Muscle of leg (tissue), 11 donors: Measurements from ENCODE around the gene RHBDD3. TPM values are rescaled to one million over a fixed set of nuclear protein-coding genes. Genes with fewer than 3 reads are reported as not detected.
A peak's percentile ranks its signal among the peaks of the same experiment; 100 is the strongest.

Experiments used
- DNase-seq: peaks from one replicate; pipeline ENCODE4 v3.0.0; 2013
- H3K27ac ChIP-seq: one replicate; pipeline ENCODE4 v1.5.1; 2013; ENCODE audit warnings: mild to moderate bottlenecking, low read length, control low read depth
- H3K27me3 ChIP-seq: one replicate; pipeline ENCODE4 v1.6.1; 2013; ENCODE audit warnings: low read length; ENCODE audit not compliant: control insufficient read depth, insufficient read depth
- H3K36me3 ChIP-seq: one replicate; pipeline ENCODE4 v1.6.1; 2013; ENCODE audit warnings: low read length; ENCODE audit not compliant: control insufficient read depth, insufficient read depth
- H3K4me1 ChIP-seq: one replicate; pipeline ENCODE4 v1.6.1; 2013; ENCODE audit warnings: low read length; ENCODE audit not compliant: control insufficient read depth, insufficient read depth
- H3K4me3 ChIP-seq: one replicate; pipeline ENCODE4 v1.5.1; 2013; ENCODE audit warnings: low read length, control low read depth
- H3K9me3 ChIP-seq: replicated peaks from 2 replicates; pipeline ENCODE4 v1.6.1; 2013; ENCODE audit warnings: low read depth, low read length; ENCODE audit not compliant: control insufficient read depth
- WGBS: methylation state at CpG from one replicate; pipeline ENCODE4 v1.1.5; 2013; ENCODE audit warnings: missing lambda C conversion rate; ENCODE audit not compliant: insufficient coverage; 5-methylcytosine and 5-hydroxymethylcytosine counted together
- polyA plus RNA-seq, 8 donors: library from polyadenylated mRNA; unstranded; fragments of 120-200 nt; gene quantifications; one replicate each; pipeline versions ENCODE4 v1.2.1 to v1.2.3, GENCODE V29; 2013; ENCODE audit warnings: inconsistent platforms in 1 of 8, low replicate concordance in 1 of 8; ENCODE audit not compliant: insufficient read length in 8 of 8, insufficient read depth in 1 of 8
- total RNA-seq: library from RNA; stranded (reverse); fragments of 120-200 nt; gene quantifications from one replicate; pipeline ENCODE4 v1.2.4, GENCODE V29; 2013

The RHBDD3 gene
- total and polyA plus RNA-seq, 9 donors, result 22.4 to 32.9 (median 27.8) TPM

DNA sequence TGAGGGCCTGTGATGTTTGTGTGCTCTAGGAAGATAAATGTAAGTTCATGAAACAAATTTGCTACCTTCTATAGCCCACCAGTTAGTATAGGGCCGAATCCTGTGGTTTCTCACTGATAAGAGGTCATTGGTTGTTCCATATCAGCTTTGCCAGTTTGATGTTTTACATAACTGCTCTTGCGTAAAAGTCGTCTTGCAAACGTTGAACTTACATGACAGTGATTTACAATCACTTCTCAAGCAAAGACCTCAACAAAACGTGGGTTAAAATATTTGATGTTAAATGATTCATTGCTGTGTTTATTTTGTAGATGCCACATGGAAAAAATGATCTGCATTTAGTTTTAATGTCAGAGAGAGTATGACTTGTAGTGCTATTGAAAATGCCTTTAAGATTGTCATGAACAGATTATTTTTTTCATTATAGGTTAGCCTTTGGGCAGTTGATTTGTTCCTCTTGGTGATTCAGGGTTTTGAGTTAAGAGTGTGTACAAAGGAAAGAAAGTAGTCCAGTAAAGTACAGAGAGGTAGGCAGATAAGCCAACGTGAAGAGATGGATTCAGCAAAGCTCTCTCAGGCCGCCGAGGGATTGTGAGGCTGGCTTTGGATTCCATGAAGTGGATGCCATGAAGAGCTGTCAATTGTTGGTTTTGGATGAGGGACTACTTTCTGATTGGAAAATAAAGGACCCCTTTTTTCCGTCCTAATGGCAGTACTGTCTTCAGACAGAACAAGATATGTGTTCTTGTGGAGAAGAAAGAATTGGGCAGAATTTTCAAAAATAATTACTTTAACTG, 2.9 kb upstream of the RHBDD3 start:
- no peak for DNase-seq
- Histone ChIP-seq H3K36me3 (peaks cover 35% of the 10 kb centered on the region), H3K9me3 (no peaks in the 10 kb centered on the region), H3K27ac (no peak overlapping the region), H3K27me3 (no peaks in the 10 kb centered on the region), H3K4me3 (peak overlapping the region; percentile 81), H3K4me1 (peaks cover 27% of the 10 kb centered on the region)
- 0% methylated on average over 3 of the region's 9 CpGs for WGBS

DNA sequence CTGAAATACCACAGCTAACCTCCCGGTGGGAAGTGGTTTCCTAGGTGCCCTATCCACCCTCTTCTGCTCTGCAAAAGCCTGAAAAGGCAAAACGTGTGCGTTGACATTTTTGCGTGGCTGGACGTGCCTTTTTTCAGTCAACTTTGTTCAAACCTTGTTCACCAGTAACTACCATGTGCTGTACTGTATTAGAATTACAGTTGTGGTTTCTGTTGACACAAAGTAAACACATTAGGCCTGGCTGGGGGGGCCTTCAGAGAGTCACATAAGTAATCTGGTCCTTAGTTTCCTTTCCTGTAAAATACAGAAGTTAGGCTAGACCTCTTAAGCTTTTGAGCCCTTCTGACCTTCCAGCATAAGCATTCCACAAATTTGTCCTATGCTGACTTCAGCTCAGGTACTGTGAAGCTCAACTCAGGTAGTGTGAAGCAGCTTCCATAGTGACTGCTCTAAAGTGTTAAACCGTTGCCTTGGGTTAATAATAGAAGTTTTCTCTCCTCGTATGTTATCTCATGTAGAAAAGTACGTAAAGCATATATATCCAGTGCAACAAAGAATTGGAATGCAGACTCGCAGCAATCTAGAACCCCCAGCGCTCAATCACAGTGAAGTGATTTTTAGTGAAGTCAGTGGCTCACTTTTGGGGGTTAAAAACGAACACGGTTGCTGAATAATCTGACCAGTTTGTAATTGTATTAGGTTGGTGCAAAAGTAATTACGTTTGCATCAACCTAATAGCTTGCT, 2.1 kb upstream of the RHBDD3 start:
- WGBS, result 16% methylated on average over 4 of the region's 13 CpGs

DNA sequence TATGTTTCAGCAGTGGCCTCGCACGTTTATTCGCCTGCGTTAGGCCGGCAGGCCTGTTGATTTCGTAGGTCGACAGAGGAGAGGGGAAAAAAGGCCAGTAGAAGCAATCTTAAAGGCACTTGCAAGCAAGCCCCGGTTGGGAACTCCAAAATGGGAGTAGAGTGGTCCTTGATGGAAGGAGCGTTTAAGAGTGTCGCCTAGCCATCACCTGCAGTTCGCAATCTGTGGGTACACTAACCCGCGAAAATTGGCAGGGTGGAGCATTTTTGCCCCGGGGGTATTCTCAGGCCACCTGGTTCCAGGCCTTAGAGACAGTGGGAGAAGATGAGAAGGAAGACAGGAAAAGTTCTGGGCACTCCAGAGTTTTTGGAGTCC, 1.4 kb upstream of the RHBDD3 start:
- H3K4me1 ChIP-seq, result peaks cover 27% of the 10 kb centered on the region
- 0% methylated on average over 10 of the region's 14 CpGs for WGBS
- H3K36me3 ChIP-seq, result peaks cover 38% of the 10 kb centered on the region

More for the DNA sequence above, 2.1 kb upstream of the RHBDD3 start:
- peaks cover 36% of the 10 kb centered on the region for H3K36me3 ChIP-seq
- H3K27me3 ChIP-seq, result no peaks in the 10 kb centered on the region
- DNase-seq, result no peak
- no peaks in the 10 kb centered on the region for H3K9me3 ChIP-seq
- no peak overlapping the region for H3K27ac ChIP-seq
- H3K4me3 ChIP-seq, result peak overlapping the region; percentile 81
- peaks cover 27% of the 10 kb centered on the region for H3K4me1 ChIP-seq

GRCh38 chr22:29268511-29269229, 889 bp upstream of the RHBDD3 start:
- under 1% methylated on average over 44 of the region's 51 CpGs for WGBS
- Histone ChIP-seq H3K27ac (peak overlapping the region; percentile 98), H3K9me3 (no peaks in the 10 kb centered on the region), H3K36me3 (peaks cover 41% of the 10 kb centered on the region), H3K4me3 (peak overlapping the region; percentile 81), H3K4me1 (peaks cover 27% of the 10 kb centered on the region), H3K27me3 (no peaks in the 10 kb centered on the region)
- DNase-seq, result peak; percentile 92

More for the DNA sequence above, 1.4 kb upstream of the RHBDD3 start:
- no peaks in the 10 kb centered on the region for H3K9me3 ChIP-seq
- H3K27me3 ChIP-seq, result no peaks in the 10 kb centered on the region
- H3K4me3 ChIP-seq, result peak overlapping the region; percentile 81
- no peak for DNase-seq
- peak overlapping the region; percentile 98 for H3K27ac ChIP-seq

DNA sequence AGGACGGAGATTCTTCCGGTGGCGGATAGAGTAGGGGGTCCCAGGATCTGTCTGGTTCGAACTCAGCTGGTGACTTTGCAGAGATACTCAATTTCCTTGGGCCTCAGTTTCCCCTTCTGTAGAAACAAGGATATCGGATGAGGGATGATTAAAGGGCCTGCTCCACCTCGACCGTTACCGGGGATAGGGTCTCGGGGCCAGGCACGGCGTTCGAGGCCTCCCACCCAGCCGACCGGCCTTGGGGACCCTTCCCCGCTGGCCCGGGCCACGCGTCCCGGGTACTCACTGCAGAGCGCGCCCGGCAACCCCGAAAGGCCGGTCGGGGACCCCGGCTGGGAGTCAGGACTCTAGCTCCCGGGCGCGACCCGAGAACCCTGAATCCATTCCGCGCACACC, 321 bp downstream of the RHBDD3 start:
- H3K27me3 ChIP-seq, result no peaks in the 10 kb centered on the region

DNA sequence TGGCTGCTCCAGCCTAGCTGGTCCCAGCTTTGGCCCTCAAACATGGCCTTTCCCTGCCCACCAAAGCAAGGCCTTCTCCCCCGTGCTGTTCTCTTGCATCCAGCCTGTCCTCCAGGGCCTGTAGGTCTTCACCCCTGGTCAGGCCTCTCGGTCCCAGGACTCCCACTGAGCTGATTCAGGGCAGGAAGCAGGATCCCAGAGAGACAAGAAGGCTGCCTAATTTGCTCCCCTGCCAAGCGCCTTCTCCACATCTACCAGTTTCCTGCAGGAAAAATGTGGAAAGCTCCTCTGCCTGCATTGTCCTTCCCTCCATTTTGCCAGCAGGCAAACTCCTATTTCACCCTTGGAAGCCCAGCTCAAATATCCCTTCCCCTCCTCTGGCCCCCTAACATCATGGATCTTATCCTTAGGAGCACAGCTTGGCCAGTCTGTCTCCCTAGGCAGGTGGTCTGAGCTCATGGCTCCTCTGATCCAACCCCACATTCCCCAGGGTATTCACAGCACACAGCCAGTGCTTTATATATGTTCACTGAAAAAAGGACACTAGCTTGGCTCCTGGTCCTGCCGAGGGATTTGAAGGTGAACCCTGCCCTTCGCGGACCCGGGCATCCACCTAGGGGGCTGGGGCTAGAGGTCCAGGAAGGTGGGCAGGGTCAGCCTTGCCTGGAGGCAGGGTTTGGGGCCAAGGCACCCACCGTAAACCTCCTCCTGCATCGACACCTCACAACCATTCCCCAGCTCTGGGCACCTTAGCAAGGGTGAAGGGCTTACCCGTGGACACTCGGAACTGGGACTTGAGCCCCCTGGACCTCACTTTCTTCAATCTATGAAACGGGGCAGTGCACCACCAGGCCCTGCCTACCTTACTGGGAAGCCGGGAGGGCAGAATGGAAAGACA, 968 bp downstream of the RHBDD3 start:
- WGBS, result 29% methylated on average over 8 of the region's 13 CpGs

More for the DNA sequence above, 321 bp downstream of the RHBDD3 start:
- no peak for DNase-seq
- WGBS, result under 1% methylated on average over 30 of the region's 32 CpGs
- H3K4me1 ChIP-seq, result peaks cover 27% of the 10 kb centered on the region
- no peaks in the 10 kb centered on the region for H3K9me3 ChIP-seq
- peak overlapping the region; percentile 81 for H3K4me3 ChIP-seq
- H3K27ac ChIP-seq, result peak overlapping the region; percentile 98
- H3K36me3 ChIP-seq, result peaks cover 36% of the 10 kb centered on the region

DNA sequence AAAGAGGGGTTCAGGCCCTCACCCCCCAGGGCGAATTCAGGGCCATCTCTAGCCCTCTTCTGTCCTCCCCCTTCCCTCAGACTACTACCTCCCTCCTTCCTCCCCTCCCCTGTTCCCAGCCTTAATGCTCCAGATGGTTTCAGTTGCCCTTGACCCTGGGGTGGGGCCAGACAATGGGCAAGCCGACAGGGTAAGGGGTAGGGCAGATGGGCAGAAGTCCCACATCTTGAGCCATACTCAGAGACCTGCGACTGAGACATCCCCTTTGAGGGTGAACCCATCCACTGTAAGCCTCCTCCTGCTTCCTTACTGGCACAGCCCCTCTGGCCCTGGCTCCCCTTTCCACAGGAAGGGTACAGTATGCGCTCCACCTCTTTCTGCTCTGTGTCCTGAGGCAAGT, 1.9 kb downstream of the RHBDD3 start:
- peaks cover 31% of the 10 kb centered on the region for H3K36me3 ChIP-seq
- 48% methylated on average over 4 of the region's 4 CpGs for WGBS
- H3K27ac ChIP-seq, result no peak overlapping the region
- H3K9me3 ChIP-seq, result no peaks in the 10 kb centered on the region
- peaks cover 27% of the 10 kb centered on the region for H3K4me1 ChIP-seq
- DNase-seq, result no peak
- H3K4me3 ChIP-seq, result no peak overlapping the region
- H3K27me3 ChIP-seq, result no peaks in the 10 kb centered on the region

More for the DNA sequence above, 968 bp downstream of the RHBDD3 start:
- Histone ChIP-seq H3K27me3 (no peaks in the 10 kb centered on the region), H3K36me3 (peaks cover 33% of the 10 kb centered on the region), H3K27ac (peak overlapping the region; percentile 98), H3K9me3 (no peaks in the 10 kb centered on the region), H3K4me3 (peak overlapping the region; percentile 81), H3K4me1 (peaks cover 27% of the 10 kb centered on the region)
- no peak for DNase-seq

DNA sequence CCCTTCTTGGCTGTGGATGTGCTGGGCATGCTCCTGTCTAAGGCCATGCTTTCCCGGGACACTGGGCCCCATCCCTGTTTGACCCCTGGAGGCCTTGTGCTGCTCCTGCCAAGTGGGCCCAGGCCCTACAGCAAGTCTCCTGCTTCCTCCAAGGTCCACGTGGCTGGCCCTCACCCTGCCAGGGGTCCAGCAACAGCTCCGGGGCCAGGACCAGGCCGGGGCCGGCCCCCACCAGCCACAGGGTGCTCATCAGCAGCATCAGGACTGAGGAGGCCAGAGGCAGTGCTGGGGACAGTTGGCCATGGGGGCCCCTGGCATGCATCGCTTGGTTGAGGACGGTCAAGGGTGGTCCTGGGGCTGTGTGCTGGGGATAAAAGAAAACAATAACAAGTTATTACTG, 2.5 kb downstream of the RHBDD3 start:
- 70% methylated on average over 5 of the region's 7 CpGs for WGBS
- Histone ChIP-seq H3K27ac (no peak overlapping the region), H3K4me3 (no peak overlapping the region), H3K9me3 (no peaks in the 10 kb centered on the region), H3K27me3 (no peaks in the 10 kb centered on the region), H3K36me3 (peaks cover 35% of the 10 kb centered on the region), H3K4me1 (peaks cover 27% of the 10 kb centered on the region)
- DNase-seq, result no peak

- 75% methylated on average over 14 of the region's 14 CpGs for WGBS
- Histone ChIP-seq H3K9me3 (no peaks in the 10 kb centered on the region), H3K27ac (no peak overlapping the region), H3K4me3 (no peak overlapping the region), H3K36me3 (peaks cover 46% of the 10 kb centered on the region), H3K4me1 (peaks cover 14% of the 10 kb centered on the region), H3K27me3 (no peaks in the 10 kb centered on the region)
- DNase-seq, result no peak
Measured at GRCh38 chr22:29263791-29264276, 3.9 kb downstream of the RHBDD3 start.
